C4-2B (cell line): ENCODE results near the gene TMED5.

Experiments used
- ZFX ChIP-seq: fragments of 450-650 bp; IDR thresholded peaks from 2 replicates; pipeline ENCODE4 v1.6.1; 2017
- TF ChIP-seq, protein P1 (sequence below): fragments of 450-650 bp; conservative IDR thresholded peaks from 2 replicates; pipeline ENCODE4 v1.5.1; 2017; ENCODE audit warnings: mild to moderate bottlenecking

DNA sequence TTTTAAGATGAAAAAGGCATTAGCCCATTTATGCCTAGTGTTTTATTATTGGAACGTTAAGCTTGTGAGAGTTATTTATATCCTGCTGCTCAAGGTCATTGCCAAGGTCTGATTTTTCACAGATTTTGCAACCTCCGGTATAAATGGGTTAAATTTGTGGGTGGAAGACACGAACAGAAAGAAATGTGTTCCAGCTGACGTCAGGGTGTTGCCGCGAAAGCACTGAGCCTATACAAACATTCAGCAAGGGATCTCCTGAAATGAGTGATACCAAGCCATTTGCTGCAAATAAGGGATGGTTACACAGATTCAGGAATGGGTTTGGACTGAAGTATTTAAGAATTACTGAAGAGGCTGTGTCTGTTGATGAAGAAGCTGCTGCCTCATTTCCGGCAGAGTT, 32.2 kb downstream of the TMED5 start:
- TF ChIP-seq, protein P1, sequence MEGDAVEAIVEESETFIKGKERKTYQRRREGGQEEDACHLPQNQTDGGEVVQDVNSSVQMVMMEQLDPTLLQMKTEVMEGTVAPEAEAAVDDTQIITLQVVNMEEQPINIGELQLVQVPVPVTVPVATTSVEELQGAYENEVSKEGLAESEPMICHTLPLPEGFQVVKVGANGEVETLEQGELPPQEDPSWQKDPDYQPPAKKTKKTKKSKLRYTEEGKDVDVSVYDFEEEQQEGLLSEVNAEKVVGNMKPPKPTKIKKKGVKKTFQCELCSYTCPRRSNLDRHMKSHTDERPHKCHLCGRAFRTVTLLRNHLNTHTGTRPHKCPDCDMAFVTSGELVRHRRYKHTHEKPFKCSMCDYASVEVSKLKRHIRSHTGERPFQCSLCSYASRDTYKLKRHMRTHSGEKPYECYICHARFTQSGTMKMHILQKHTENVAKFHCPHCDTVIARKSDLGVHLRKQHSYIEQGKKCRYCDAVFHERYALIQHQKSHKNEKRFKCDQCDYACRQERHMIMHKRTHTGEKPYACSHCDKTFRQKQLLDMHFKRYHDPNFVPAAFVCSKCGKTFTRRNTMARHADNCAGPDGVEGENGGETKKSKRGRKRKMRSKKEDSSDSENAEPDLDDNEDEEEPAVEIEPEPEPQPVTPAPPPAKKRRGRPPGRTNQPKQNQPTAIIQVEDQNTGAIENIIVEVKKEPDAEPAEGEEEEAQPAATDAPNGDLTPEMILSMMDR, result no peak
- TF ChIP-seq ZFX, result no peak
